Gastroesophageal sphincter (tissue), 3 donors: Measurements from ENCODE around the gene JARID2.

Experiments used
- EP300 ChIP-seq: sonication (generic); formaldehyde crosslinking; IDR thresholded peaks from one replicate; pipeline ENCODE4 v1.6.1; 2017; ENCODE audit warnings: antibody characterized with exemption, mild to moderate bottlenecking
- POLR2A ChIP-seq, 2 donors: fragments of 450-650 bp; IDR thresholded peaks; one replicate each; pipeline ENCODE4 v1.6.1; 2017; ENCODE audit warnings: antibody characterized with exemption in 2 of 2, mild to moderate bottlenecking in 2 of 2, moderate library complexity in 1 of 2
- POLR2AphosphoS5 ChIP-seq: sonication (generic); formaldehyde crosslinking; IDR thresholded peaks from one replicate; pipeline ENCODE4 v1.6.1; 2017; ENCODE audit warnings: antibody characterized with exemption
- TF ChIP-seq, protein P1 (sequence below), 4 experiments: fragments of 200-600 bp in 2 of 4; fragments of 450-650 bp in 2 of 4; sonication (generic) in 1 of 4; IDR thresholded peaks; one replicate each; pipeline ENCODE4 v1.5.1; 2017 to 2019; ENCODE audit warnings: antibody characterized with exemption in 4 of 4, mild to moderate bottlenecking in 2 of 4, moderate library complexity in 2 of 4

DNA sequence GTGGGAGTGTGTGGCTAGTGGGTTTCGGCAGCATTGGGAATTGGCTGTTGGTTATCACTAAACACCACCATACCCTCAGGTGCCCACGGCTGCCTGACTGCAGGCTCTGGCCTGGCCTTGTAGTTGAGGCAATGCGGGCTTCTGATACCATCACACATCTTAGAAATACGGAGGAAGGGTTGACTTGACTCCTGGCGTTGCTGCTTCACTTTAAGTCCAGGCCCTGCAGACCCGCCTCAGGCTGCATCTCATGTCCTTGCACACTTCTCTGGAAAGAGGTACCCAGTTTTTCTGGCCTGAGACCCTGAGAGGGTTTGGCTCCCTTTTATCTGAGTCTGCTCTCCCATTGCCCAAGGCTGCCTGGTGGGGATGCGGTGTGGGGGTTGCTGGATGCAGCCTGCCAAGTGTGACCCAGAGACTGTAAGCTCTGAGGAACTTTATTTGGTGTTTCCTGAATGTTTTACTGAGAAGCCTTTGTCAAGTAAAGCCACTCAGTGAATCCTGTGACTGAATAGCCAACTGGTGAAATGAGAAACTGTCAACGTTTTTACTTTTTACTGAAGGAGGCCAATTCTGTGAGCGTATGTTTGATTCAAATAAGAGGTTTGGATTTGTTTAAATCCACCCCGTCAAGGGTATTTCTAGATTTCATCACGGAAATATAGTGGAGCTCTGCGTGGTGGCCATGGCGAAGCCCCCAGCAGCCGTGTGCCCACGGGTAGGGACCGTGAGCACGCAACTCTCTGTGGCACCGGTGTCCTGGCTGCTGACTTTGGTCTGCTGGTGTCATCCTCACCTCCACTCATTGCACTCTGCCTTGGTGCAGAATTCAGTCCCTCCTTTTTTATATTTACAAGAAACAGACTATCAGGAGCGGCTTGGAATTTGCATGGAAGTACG is 256.8 kb downstream of the JARID2 start:
- TF ChIP-seq POLR2A (IDR thresholded peaks at IDR 0.05) (no peak), POLR2AphosphoS5 (no peak), EP300 (no peak)
- TF ChIP-seq, protein P1, sequence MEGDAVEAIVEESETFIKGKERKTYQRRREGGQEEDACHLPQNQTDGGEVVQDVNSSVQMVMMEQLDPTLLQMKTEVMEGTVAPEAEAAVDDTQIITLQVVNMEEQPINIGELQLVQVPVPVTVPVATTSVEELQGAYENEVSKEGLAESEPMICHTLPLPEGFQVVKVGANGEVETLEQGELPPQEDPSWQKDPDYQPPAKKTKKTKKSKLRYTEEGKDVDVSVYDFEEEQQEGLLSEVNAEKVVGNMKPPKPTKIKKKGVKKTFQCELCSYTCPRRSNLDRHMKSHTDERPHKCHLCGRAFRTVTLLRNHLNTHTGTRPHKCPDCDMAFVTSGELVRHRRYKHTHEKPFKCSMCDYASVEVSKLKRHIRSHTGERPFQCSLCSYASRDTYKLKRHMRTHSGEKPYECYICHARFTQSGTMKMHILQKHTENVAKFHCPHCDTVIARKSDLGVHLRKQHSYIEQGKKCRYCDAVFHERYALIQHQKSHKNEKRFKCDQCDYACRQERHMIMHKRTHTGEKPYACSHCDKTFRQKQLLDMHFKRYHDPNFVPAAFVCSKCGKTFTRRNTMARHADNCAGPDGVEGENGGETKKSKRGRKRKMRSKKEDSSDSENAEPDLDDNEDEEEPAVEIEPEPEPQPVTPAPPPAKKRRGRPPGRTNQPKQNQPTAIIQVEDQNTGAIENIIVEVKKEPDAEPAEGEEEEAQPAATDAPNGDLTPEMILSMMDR (IDR thresholded peaks at IDR 0.05): no peak
